ENCODE results near the gene IPCEF1.

DNA sequence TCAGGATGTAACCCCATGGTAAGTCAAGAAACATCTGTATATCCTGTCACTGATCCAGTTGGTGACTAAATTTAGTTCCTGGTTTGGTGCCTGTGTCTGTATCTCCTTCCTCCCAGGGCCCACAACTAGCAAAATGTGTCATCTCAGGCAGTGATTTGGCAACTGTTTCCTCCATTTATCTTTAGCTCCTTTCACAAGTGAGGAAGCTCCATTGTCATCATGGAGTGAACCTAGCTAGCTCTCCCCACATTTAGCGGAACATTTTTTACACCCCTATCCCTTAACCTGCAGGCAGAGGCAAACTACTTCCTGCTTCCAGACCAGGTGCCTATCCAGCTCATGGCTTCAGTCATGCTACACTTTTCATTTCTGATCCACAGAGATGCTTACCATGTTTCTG lies 99.5 kb downstream of the IPCEF1 start:
- TF ChIP-seq, protein P1, sequence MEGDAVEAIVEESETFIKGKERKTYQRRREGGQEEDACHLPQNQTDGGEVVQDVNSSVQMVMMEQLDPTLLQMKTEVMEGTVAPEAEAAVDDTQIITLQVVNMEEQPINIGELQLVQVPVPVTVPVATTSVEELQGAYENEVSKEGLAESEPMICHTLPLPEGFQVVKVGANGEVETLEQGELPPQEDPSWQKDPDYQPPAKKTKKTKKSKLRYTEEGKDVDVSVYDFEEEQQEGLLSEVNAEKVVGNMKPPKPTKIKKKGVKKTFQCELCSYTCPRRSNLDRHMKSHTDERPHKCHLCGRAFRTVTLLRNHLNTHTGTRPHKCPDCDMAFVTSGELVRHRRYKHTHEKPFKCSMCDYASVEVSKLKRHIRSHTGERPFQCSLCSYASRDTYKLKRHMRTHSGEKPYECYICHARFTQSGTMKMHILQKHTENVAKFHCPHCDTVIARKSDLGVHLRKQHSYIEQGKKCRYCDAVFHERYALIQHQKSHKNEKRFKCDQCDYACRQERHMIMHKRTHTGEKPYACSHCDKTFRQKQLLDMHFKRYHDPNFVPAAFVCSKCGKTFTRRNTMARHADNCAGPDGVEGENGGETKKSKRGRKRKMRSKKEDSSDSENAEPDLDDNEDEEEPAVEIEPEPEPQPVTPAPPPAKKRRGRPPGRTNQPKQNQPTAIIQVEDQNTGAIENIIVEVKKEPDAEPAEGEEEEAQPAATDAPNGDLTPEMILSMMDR (IDR thresholded peaks at IDR 0.05): no peak
- no peak for TF ChIP-seq POLR2A (IDR thresholded peaks at IDR 0.05)
